Measurements from ENCODE around the gene FAM111A. TPM values are rescaled to one million over a fixed set of nuclear protein-coding genes. Genes with fewer than 3 reads are reported as not detected.
"Not testable (repeated sequence)": the region's sequence is repeated elsewhere in the genome, so short reads cannot be mapped to it uniquely, and the experiment has no call there.

FAM111A gene
- total RNA-seq, 1 experiment from 2014 or later, result 54.8 TPM

DNA sequence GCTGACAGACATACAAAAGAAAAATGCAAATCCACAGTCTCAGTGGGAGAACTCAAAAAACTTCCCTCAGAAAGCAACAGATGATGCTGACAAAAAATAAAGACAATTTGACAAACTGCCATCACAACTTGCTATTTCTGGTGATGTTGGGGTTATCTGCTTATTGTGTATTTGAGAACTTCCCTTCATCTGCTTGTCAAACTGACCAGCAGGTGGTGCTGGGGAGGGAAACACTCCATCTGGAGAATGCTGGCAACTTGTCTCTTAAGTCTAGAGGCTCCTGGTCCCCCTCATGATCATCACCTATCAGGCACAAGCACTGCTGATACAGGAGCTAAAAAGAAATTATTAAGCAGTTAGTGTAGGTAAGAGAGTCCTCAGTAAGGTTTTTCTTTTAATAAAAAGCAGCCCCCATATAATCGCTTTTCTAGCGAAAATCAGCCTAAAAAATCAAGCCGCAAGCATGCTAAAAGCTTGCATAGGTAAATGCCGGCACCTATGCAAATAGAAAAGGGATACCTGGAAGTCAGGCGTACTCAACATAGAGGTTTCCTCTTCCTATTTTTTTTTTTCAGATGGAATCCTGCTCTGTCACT, 45.4 kb upstream of the FAM111A start:
- BruUV-seq (replicated peaks), result no TSS peak
- Histone ChIP-seq H3K27me3 (replicated peaks; ENCODE audit: insufficient read depth, low read depth, low read length, poor library complexity) (peaks cover 24% of the 10 kb centered on the region), H3K36me3 (ENCODE audit: insufficient read depth, low read length, poor library complexity, severe bottlenecking) (no peaks in the 10 kb centered on the region), H3K9me3 (ENCODE audit: low read depth, low read length, poor library complexity, severe bottlenecking) (no peaks in the 10 kb centered on the region), H3K4me3 (ENCODE audit: low read depth, low read length, poor library complexity, severe bottlenecking) (no peak overlapping the region), H3K27ac (ENCODE audit: low read depth, low read length, poor library complexity, severe bottlenecking) (no peak overlapping the region), H3K4me1 (ENCODE audit: insufficient read depth, low read length, poor library complexity, severe bottlenecking) (no peaks in the 10 kb centered on the region)
- peak; percentile 78 for DNase-seq (ENCODE audit: low spot score)
- ChIA-PET POLR2A (ENCODE audit: low non-redundant PET) (no interaction called here), CTCF (interaction anchor here (1.0 to 1.4 kb wide), 3 partner anchors 39 to 61 kb away, joined by 3 to 14 read pairs (median 4); no protein-coding TSS in a partner anchor)
- intact Hi-C loops (cut with micrococcal nuclease; ENCODE audit: unreplicated experiment), result loop anchor here (1.0 to 2.0 kb wide), 2 partner anchors 39 to 62 kb away; no protein-coding TSS in a partner anchor
- TF ChIP-seq EZH2 (IDR thresholded peaks at IDR 0.05; ENCODE audit: borderline replicate concordance, low read depth, low read length, poor library complexity, severe bottlenecking) (no peak), CTCF (conservative IDR thresholded peaks at IDR 0.05; ENCODE audit: low read depth, low read length) (peak; percentile 72)

- BruUV-seq (replicated peaks); H3K4me3 ChIP-seq (ENCODE audit: low read depth, low read length, poor library complexity, severe bottlenecking); POLR2A ChIA-PET (ENCODE audit: low non-redundant PET); DNase-seq (ENCODE audit: low spot score); H3K4me1 ChIP-seq (ENCODE audit: insufficient read depth, low read length, poor library complexity, severe bottlenecking); H3K36me3 ChIP-seq (ENCODE audit: insufficient read depth, low read length, poor library complexity, severe bottlenecking); H3K27ac ChIP-seq (ENCODE audit: low read depth, low read length, poor library complexity, severe bottlenecking); H3K9me3 ChIP-seq (ENCODE audit: low read depth, low read length, poor library complexity, severe bottlenecking): not testable (repeated sequence)
- intact Hi-C loops (cut with micrococcal nuclease; ENCODE audit: unreplicated experiment), result loop anchor here (1.0 to 2.0 kb wide), 2 partner anchors 38 to 61 kb away; no protein-coding TSS in a partner anchor
- peaks cover 19% of the 10 kb centered on the region for H3K27me3 ChIP-seq (replicated peaks; ENCODE audit: insufficient read depth, low read depth, low read length, poor library complexity)
- CTCF ChIA-PET, result interaction anchor here (1.1 to 1.4 kb wide), 2 partner anchors 38 to 60 kb away, joined by 4 to 14 read pairs; no protein-coding TSS in a partner anchor
These were observed 44.7 kb upstream of the FAM111A start for GRCh38 chr11:59097938-59098337.

- no TSS peak for BruUV-seq (replicated peaks)
- intact Hi-C loops (cut with micrococcal nuclease; ENCODE audit: unreplicated experiment), result no loop called here
- no peak overlapping the region for H3K4me3 ChIP-seq (ENCODE audit: low read depth, low read length, poor library complexity, severe bottlenecking)
- H3K4me1 ChIP-seq (ENCODE audit: insufficient read depth, low read length, poor library complexity, severe bottlenecking), result peaks cover 6% of the 10 kb centered on the region
- H3K27me3 ChIP-seq (replicated peaks; ENCODE audit: insufficient read depth, low read depth, low read length, poor library complexity), result peaks cover 19% of the 10 kb centered on the region
- TF ChIP-seq EZH2 (IDR thresholded peaks at IDR 0.05; ENCODE audit: borderline replicate concordance, low read depth, low read length, poor library complexity, severe bottlenecking) (no peak), CTCF (conservative IDR thresholded peaks at IDR 0.05; ENCODE audit: low read depth, low read length) (0 out of 2 replicates have a peak, but pooled peaks have one; percentile 22)
- H3K36me3 ChIP-seq (ENCODE audit: insufficient read depth, low read length, poor library complexity, severe bottlenecking), result no peaks in the 10 kb centered on the region
- peak; percentile 48 for DNase-seq (ENCODE audit: low spot score)
- H3K27ac ChIP-seq (ENCODE audit: low read depth, low read length, poor library complexity, severe bottlenecking), result no peak overlapping the region
- ChIA-PET CTCF (interaction anchor here (0.7 kb wide), 1 partner anchor 35 kb away, joined by 3 read pairs; no protein-coding TSS in a partner anchor), POLR2A (ENCODE audit: low non-redundant PET) (no interaction called here)
- no peaks in the 10 kb centered on the region for H3K9me3 ChIP-seq (ENCODE audit: low read depth, low read length, poor library complexity, severe bottlenecking)
These were observed 40.3 kb upstream of the FAM111A start for GRCh38 chr11:59102259-59102765.

All from A673 (cell line).